ENCODE measurements around the gene CDH4. TPM values are rescaled to one million over a fixed set of nuclear protein-coding genes. Genes with fewer than 3 reads are reported as not detected.

CDH4 gene
- total and polyA plus RNA-seq, 11 donors = 0.04 to 0.54 (median 0.08) TPM; not detected in 1

DNA sequence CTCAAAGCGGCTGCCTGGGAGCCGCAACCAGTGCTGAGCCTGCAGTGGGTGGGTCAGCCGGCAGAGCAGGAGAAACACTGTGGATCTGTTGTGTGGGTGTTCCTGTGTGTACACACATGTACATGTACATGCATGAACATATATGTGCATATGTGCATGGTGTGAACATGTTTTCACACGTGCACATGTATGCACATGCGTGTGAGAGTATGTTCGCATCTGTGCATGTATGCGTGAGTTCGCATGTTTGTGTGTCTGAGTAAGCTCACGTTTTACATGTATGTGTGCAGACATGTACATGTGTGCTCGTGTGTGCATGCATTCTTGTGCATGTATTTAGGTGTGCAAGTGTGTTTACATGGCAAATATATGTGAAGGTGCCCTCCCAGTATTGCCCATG, 302.6 kb downstream of the CDH4 start:
- DNase-seq = no peak
- no peak for ATAC-seq
- peaks cover 0 to 17% (median 2%) of the 10 kb centered on the region in 12 donors for H3K9me3 ChIP-seq
- no peak overlapping the region for H3K27ac ChIP-seq
- intact Hi-C loops (cut with DNase I) = no loop called here
- TF ChIP-seq, protein P1, sequence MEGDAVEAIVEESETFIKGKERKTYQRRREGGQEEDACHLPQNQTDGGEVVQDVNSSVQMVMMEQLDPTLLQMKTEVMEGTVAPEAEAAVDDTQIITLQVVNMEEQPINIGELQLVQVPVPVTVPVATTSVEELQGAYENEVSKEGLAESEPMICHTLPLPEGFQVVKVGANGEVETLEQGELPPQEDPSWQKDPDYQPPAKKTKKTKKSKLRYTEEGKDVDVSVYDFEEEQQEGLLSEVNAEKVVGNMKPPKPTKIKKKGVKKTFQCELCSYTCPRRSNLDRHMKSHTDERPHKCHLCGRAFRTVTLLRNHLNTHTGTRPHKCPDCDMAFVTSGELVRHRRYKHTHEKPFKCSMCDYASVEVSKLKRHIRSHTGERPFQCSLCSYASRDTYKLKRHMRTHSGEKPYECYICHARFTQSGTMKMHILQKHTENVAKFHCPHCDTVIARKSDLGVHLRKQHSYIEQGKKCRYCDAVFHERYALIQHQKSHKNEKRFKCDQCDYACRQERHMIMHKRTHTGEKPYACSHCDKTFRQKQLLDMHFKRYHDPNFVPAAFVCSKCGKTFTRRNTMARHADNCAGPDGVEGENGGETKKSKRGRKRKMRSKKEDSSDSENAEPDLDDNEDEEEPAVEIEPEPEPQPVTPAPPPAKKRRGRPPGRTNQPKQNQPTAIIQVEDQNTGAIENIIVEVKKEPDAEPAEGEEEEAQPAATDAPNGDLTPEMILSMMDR (IDR thresholded peaks at IDR 0.05) = no peak
- TF ChIP-seq POLR2A (IDR thresholded peaks at IDR 0.05) = no peak
- H3K27me3 ChIP-seq = peaks cover 0 to under 1% (median 0%) of the 10 kb centered on the region in 9 donors
- 69 to 92% (median 80%) methylated on average over 9 to 10 of the region's 10 CpGs for WGBS, 4 donors
- no peaks in the 10 kb centered on the region for H3K4me1 ChIP-seq
- no peak overlapping the region for H3K4me3 ChIP-seq
- no peaks in the 10 kb centered on the region for H3K36me3 ChIP-seq

DNA sequence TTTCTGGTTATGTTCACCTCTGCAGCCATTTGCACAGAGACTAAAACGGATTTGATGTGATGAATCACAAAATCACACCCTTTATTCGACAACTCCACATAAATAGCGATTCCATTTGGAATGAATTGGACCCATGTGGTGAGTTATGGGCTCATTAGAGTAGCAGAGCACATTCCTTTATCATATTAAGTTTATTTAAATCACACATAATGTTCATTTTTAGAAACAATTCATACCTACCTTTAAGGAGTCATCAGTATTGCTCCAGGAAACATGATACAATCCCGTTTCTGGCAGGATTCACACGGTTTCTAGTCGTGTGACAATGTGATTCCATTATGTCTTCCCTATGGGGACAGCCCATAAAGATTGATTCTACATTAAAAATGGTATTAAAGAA, 303.5 kb downstream of the CDH4 start:
- Histone ChIP-seq H3K4me3 (no peak overlapping the region), H3K36me3 (no peaks in the 10 kb centered on the region), H3K27me3 (no peaks in the 10 kb centered on the region), H3K4me1 (no peaks in the 10 kb centered on the region), H3K9me3 (peaks cover 0 to 17% (median 2%) of the 10 kb centered on the region in 12 donors), H3K27ac (no peak overlapping the region)
- TF ChIP-seq, protein P1 (IDR thresholded peaks at IDR 0.05) = no peak
- TF ChIP-seq POLR2A (IDR thresholded peaks at IDR 0.05) = no peak
- ATAC-seq (no peak), DNase-seq (no peak)
- intact Hi-C loops (cut with DNase I) = no loop called here
- 73 to 83% (median 75%) methylated on average over 6 of the region's 6 CpGs for WGBS, 4 donors

DNA sequence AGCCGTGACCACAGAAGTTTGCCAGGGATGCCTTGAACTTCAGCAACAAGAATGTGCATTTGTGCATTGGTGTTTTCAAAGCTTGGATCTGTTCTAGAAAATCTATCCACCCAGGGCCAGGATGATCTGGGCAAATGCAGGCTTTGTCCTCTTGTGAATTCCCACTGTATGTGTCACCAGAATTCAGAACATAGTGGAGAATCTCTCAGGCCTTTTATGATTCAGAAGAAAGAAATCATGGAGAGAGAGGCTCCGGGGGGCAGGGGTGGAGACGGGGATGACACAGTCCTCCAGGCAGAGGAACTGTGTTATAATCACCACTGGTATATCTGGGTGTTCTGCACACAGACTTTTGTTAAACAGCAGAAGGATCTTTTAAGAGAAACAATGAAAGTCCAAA, 304.1 kb downstream of the CDH4 start:
- Histone ChIP-seq H3K4me1 (no peaks in the 10 kb centered on the region), H3K9me3 (peaks cover 0 to 17% (median 2%) of the 10 kb centered on the region in 12 donors), H3K27ac (no peak overlapping the region), H3K4me3 (no peak overlapping the region), H3K36me3 (no peaks in the 10 kb centered on the region), H3K27me3 (no peaks in the 10 kb centered on the region)
- ATAC-seq (no peak), DNase-seq (no peak)
- TF ChIP-seq, protein P1 (IDR thresholded peaks at IDR 0.05) = no peak
- no peak for TF ChIP-seq POLR2A (IDR thresholded peaks at IDR 0.05)
- intact Hi-C loops (cut with DNase I) = no loop called here
- WGBS, 4 donors = 78 to 88% (median 82%) methylated on average over 3 of the region's 3 CpGs

DNA sequence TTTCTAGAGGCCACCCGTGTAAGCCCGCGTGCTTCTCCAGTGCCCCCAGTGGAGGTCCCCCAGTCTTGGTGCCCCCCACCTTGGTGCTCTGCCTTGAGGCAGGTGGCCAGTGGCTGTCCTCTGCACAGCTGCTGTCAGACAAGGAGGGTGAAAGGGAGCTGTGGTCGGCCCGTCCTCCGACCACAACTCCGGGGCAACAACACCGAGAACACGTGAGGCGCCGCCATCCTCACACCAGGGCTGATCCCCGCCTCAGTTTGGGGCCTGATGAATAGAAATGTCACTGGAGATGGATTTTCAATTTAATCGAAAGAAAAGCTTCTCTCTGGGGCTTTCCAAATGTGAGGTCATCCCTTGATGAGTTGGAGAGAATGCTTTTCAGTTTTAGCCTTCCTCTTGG, 304.6 kb downstream of the CDH4 start:
- Histone ChIP-seq H3K9me3 (peaks cover 0 to 11% (median under 1%) of the 10 kb centered on the region in 12 donors), H3K4me3 (no peak overlapping the region), H3K27ac (no peak overlapping the region), H3K4me1 (no peaks in the 10 kb centered on the region), H3K36me3 (no peaks in the 10 kb centered on the region), H3K27me3 (no peaks in the 10 kb centered on the region)
- DNase-seq = no peak
- ATAC-seq = no peak
- WGBS, 4 donors = 90 to 94% (median 91%) methylated on average over 13 of the region's 13 CpGs
- TF ChIP-seq POLR2A (IDR thresholded peaks at IDR 0.05) = no peak
- TF ChIP-seq, protein P1 (IDR thresholded peaks at IDR 0.05) = no peak
- intact Hi-C loops (cut with DNase I) = no loop called here
